GM23248 (cell line): ENCODE measurements around the gene ATP10A.

Source experiments
- EZH2 ChIP-seq: fragments of 200-600 bp; sonication (generic); IDR thresholded peaks from 2 replicates; pipeline ENCODE4 v1.6.1; 2018; ENCODE audit warnings: antibody characterized with exemption, mild to moderate bottlenecking; ENCODE audit not compliant: insufficient read depth, poor library complexity, severe bottlenecking
- EZH2phosphoT487 ChIP-seq: fragments of 200-600 bp; sonication (generic); IDR thresholded peaks from 2 replicates; pipeline ENCODE4 v1.6.1; 2018; ENCODE audit warnings: antibody characterized with exemption, moderate library complexity, mild to moderate bottlenecking, low read depth; ENCODE audit not compliant: insufficient read depth

GRCh38 chr15:25677719-25678499 is 185.2 kb downstream of the ATP10A start:
- no peak for TF ChIP-seq EZH2
- TF ChIP-seq EZH2phosphoT487 = no peak
